DOHH2 (cell line): Measurements from ENCODE around the gene NFYC.

Experiments used
- H3F3A ChIP-seq: fragments of 200-600 bp; sonication (generic), shearing (Covaris generic); 2 replicates; pipeline ENCODE4 v1.6.0; 2016; ENCODE audit warnings: antibody characterized with exemption, mild to moderate bottlenecking; ENCODE audit not compliant: control insufficient read depth, insufficient read depth
- H3K27ac ChIP-seq: fragments of 200-600 bp; sonication (generic); 2 replicates; pipeline ENCODE4 v1.5.1; 2014; ENCODE audit warnings: low read depth, mild to moderate bottlenecking, low read length, moderate library complexity
- H3K27me3 ChIP-seq: fragments of 200-600 bp; sonication (generic); 2 replicates; pipeline ENCODE4 v1.6.1; 2014; ENCODE audit warnings: mild to moderate bottlenecking, low read length, mixed read lengths; ENCODE audit not compliant: control insufficient read depth
- H3K36me3 ChIP-seq: fragments of 200-600 bp; sonication (generic); 2 replicates; pipeline ENCODE4 v1.6.1; 2014; ENCODE audit warnings: mild to moderate bottlenecking, low read length, moderate library complexity, mixed read lengths; ENCODE audit not compliant: control insufficient read depth
- H3K4me1 ChIP-seq: fragments of 200-600 bp; sonication (generic); 2 replicates; pipeline ENCODE4 v1.6.1; 2014; ENCODE audit warnings: mild to moderate bottlenecking, low read length, mixed read lengths; ENCODE audit not compliant: control insufficient read depth
- H3K4me2 ChIP-seq: fragments of 200-600 bp; sonication (generic); 2 replicates; pipeline ENCODE4 v1.6.0; 2014; ENCODE audit warnings: mild to moderate bottlenecking, low read length, moderate library complexity
- H3K4me3 ChIP-seq: fragments of 200-600 bp; sonication (generic); 2 replicates; pipeline ENCODE4 v1.5.1; 2014; ENCODE audit warnings: mild to moderate bottlenecking, low read length, mixed read lengths
- H3K79me2 ChIP-seq: fragments of 200-600 bp; sonication (generic); 2 replicates; pipeline ENCODE4 v1.6.1; 2014; ENCODE audit warnings: mild to moderate bottlenecking, low read length, mixed read lengths; ENCODE audit not compliant: control insufficient read depth
- H3K9me2 ChIP-seq: fragments of 200-600 bp; sonication (generic); replicated peaks from 2 replicates; pipeline ENCODE4 v1.6.1; 2014; ENCODE audit warnings: mild to moderate bottlenecking, low read length, mixed read lengths; ENCODE audit not compliant: control insufficient read depth
- H3K9me3 ChIP-seq: fragments of 200-600 bp; sonication (generic); 2 replicates; pipeline ENCODE4 v1.6.1; 2014; ENCODE audit warnings: antibody characterized with exemption, low read length, mixed read lengths; ENCODE audit not compliant: control insufficient read depth, insufficient read depth
- H4K20me1 ChIP-seq: fragments of 200-600 bp; sonication (generic); 2 replicates; pipeline ENCODE4 v1.6.0; 2014; ENCODE audit warnings: low read depth, mild to moderate bottlenecking, antibody characterized with exemption, low read length, moderate library complexity; ENCODE audit not compliant: control insufficient read depth, insufficient read depth
- CTCF ChIP-seq: fragments of 200-600 bp; sonication (generic); IDR thresholded peaks from one replicate; pipeline ENCODE4 v1.5.1; 2014; ENCODE audit warnings: antibody characterized with exemption, mild to moderate bottlenecking, low read depth, low read length; ENCODE audit not compliant: poor library complexity, severe bottlenecking
- EZH2phosphoT487 ChIP-seq: fragments of 200-600 bp; sonication (generic); IDR thresholded peaks from 2 replicates; pipeline ENCODE4 v1.6.1; 2017; ENCODE audit warnings: borderline replicate concordance, mild to moderate bottlenecking, antibody characterized with exemption, low read length, moderate library complexity, mixed read lengths

Gene NFYC

GRCh38 chr1:40732756-40733301 is 41.3 kb downstream of the NFYC start:
- no peaks in the 10 kb centered on the region for H4K20me1 ChIP-seq
- H3K9me2 ChIP-seq, result no peaks in the 10 kb centered on the region
- no peaks in the 10 kb centered on the region for H3F3A ChIP-seq
- TF ChIP-seq CTCF (no peak), EZH2phosphoT487 (no peak)
- no peaks in the 10 kb centered on the region for H3K9me3 ChIP-seq
- 0 out of 2 replicates have a peak, but pooled peaks cover 3% of the 10 kb centered on the region for H3K36me3 ChIP-seq
- H3K79me2 ChIP-seq, result peaks cover 84% of the 10 kb centered on the region
- H3K4me1 ChIP-seq, result no peaks in the 10 kb centered on the region
- no peaks in the 10 kb centered on the region for H3K27me3 ChIP-seq
- H3K4me3 ChIP-seq, result no peak overlapping the region
- H3K4me2 ChIP-seq, result no peak overlapping the region
- H3K27ac ChIP-seq, result no peak overlapping the region

- Histone ChIP-seq H3K4me3 (no peak overlapping the region), H3K79me2 (peaks cover 63% of the 10 kb centered on the region), H3K27me3 (no peaks in the 10 kb centered on the region), H3K4me2 (no peak overlapping the region), H3K27ac (no peak overlapping the region), H3K36me3 (peaks cover 20% of the 10 kb centered on the region), H3F3A (no peaks in the 10 kb centered on the region), H3K9me2 (no peaks in the 10 kb centered on the region), H3K4me1 (no peaks in the 10 kb centered on the region), H4K20me1 (no peaks in the 10 kb centered on the region), H3K9me3 (no peaks in the 10 kb centered on the region)
- TF ChIP-seq CTCF, result no peak
- no peak for TF ChIP-seq EZH2phosphoT487
Observed at GRCh38 chr1:40734882-40735628, 43.6 kb downstream of the NFYC start.

- Histone ChIP-seq H3K4me1 (peaks cover 7% of the 10 kb centered on the region), H3K9me2 (no peaks in the 10 kb centered on the region), H4K20me1 (no peaks in the 10 kb centered on the region), H3K27me3 (no peaks in the 10 kb centered on the region), H3K79me2 (peaks cover 55% of the 10 kb centered on the region), H3K9me3 (no peaks in the 10 kb centered on the region), H3K4me2 (no peak overlapping the region), H3K36me3 (peaks cover 28% of the 10 kb centered on the region), H3K4me3 (no peak overlapping the region), H3F3A (no peaks in the 10 kb centered on the region), H3K27ac (no peak overlapping the region)
- TF ChIP-seq CTCF (no peak), EZH2phosphoT487 (no peak)
Observed at GRCh38 chr1:40736085-40736531, 44.6 kb downstream of the NFYC start.
